GM19240 (cell line): ENCODE data around the gene HVCN1.
"Not testable (repeated sequence)": the region's sequence is repeated elsewhere in the genome, so short reads cannot be mapped to it uniquely, and the experiment has no call there.

Experiments
- DNase-seq: peaks from one replicate; pipeline ENCODE4 v3.0.0; 2011; ENCODE audit warnings: low spot score; ENCODE audit not compliant: insufficient read length

Gene HVCN1

GRCh38 chr12:110688446-110689280 lies at the start of gene HVCN1:
TSS of gene HVCN1 (minus strand) at chr12:110689115. CDS start at chr12:110683245, 5,870 bp downstream.
- no peak for DNase-seq

GRCh38 chr12:110737532-110737931 lies 48.6 kb upstream of the HVCN1 start:
- no peak for DNase-seq

GRCh38 chr12:110737016-110737415 lies 48.1 kb upstream of the HVCN1 start:
- DNase-seq: not testable (repeated sequence)

- DNase-seq: no peak
Measured at GRCh38 chr12:110733900-110734299, 45.0 kb upstream of the HVCN1 start.

- no peak for DNase-seq
Measured at GRCh38 chr12:110733089-110733715, 44.3 kb upstream of the HVCN1 start.

GRCh38 chr12:110732572-110732971 lies 43.7 kb upstream of the HVCN1 start:
- DNase-seq: no peak

- no peak for DNase-seq
Measured at GRCh38 chr12:110731479-110731878, 42.6 kb upstream of the HVCN1 start.

- no peak for DNase-seq
Measured at GRCh38 chr12:110728628-110729027, 39.7 kb upstream of the HVCN1 start.

- DNase-seq: no peak
Measured at GRCh38 chr12:110726708-110727369, 37.9 kb upstream of the HVCN1 start.

- DNase-seq: no peak
Measured at GRCh38 chr12:110726028-110726427, 37.1 kb upstream of the HVCN1 start.

GRCh38 chr12:110725267-110725666 lies 36.4 kb upstream of the HVCN1 start:
- DNase-seq: no peak

- not testable (repeated sequence) for DNase-seq
Measured at GRCh38 chr12:110722892-110723291, 34.0 kb upstream of the HVCN1 start.

GRCh38 chr12:110721570-110721969 lies 32.7 kb upstream of the HVCN1 start:
- DNase-seq: no peak

GRCh38 chr12:110720516-110720915 lies 31.6 kb upstream of the HVCN1 start:
- DNase-seq: no peak

GRCh38 chr12:110718222-110718908 lies 29.4 kb upstream of the HVCN1 start:
- DNase-seq: no peak

- DNase-seq: no peak
Measured at GRCh38 chr12:110717037-110717436, 28.1 kb upstream of the HVCN1 start.

- no peak for DNase-seq
Measured at GRCh38 chr12:110708917-110709316, 20.0 kb upstream of the HVCN1 start.

GRCh38 chr12:110705309-110705708 lies 16.4 kb upstream of the HVCN1 start:
- no peak for DNase-seq

- no peak for DNase-seq
Measured at GRCh38 chr12:110704750-110705149, 15.8 kb upstream of the HVCN1 start.

- no peak for DNase-seq
Measured at GRCh38 chr12:110704231-110704630, 15.3 kb upstream of the HVCN1 start.

GRCh38 chr12:110702081-110702480 lies 13.2 kb upstream of the HVCN1 start:
- no peak for DNase-seq
